Measurements from ENCODE around the gene TSPAN9.

TSPAN9 gene

GRCh38 chr12:3161861-3162260 is 84.7 kb downstream of the TSPAN9 start:
- DNase-seq (ENCODE audit: low read depth), result no peak
- no peak overlapping the region for H3K9ac ChIP-seq (ENCODE audit: low read length)
- no peaks in the 10 kb centered on the region for H3K9me3 ChIP-seq (ENCODE audit: control insufficient read depth, low read length)
- peaks cover 9% of the 10 kb centered on the region for H3K4me1 ChIP-seq (ENCODE audit: control insufficient read depth, insufficient read depth, low read length)
- no peaks in the 10 kb centered on the region for H3K27me3 ChIP-seq (replicated peaks; ENCODE audit: control insufficient read depth, insufficient read depth, low read length)
- H3K36me3 ChIP-seq (ENCODE audit: control insufficient read depth, insufficient read depth, low read length, severe bottlenecking), result no peaks in the 10 kb centered on the region
- no peak overlapping the region for H3K4me3 ChIP-seq (ENCODE audit: low read length)

GRCh38 chr12:3164454-3165077 is 87.4 kb downstream of the TSPAN9 start:
- Histone ChIP-seq H3K4me3 (ENCODE audit: low read length) (no peak overlapping the region), H3K9ac (ENCODE audit: low read length) (no peak overlapping the region), H3K36me3 (ENCODE audit: control insufficient read depth, insufficient read depth, low read length, severe bottlenecking) (no peaks in the 10 kb centered on the region), H3K27me3 (replicated peaks; ENCODE audit: control insufficient read depth, insufficient read depth, low read length) (no peaks in the 10 kb centered on the region), H3K9me3 (ENCODE audit: control insufficient read depth, low read length) (no peaks in the 10 kb centered on the region), H3K4me1 (ENCODE audit: control insufficient read depth, insufficient read depth, low read length) (peaks cover 18% of the 10 kb centered on the region)
- no peak for DNase-seq (ENCODE audit: low read depth)

- Histone ChIP-seq H3K9ac (ENCODE audit: low read length) (no peak overlapping the region), H3K36me3 (ENCODE audit: control insufficient read depth, insufficient read depth, low read length, severe bottlenecking) (no peaks in the 10 kb centered on the region), H3K4me3 (ENCODE audit: low read length) (no peak overlapping the region), H3K27me3 (replicated peaks; ENCODE audit: control insufficient read depth, insufficient read depth, low read length) (no peaks in the 10 kb centered on the region), H3K9me3 (ENCODE audit: control insufficient read depth, low read length) (no peaks in the 10 kb centered on the region), H3K4me1 (ENCODE audit: control insufficient read depth, insufficient read depth, low read length) (peaks cover 19% of the 10 kb centered on the region)
- DNase-seq (ENCODE audit: low read depth), result no peak
Measured at GRCh38 chr12:3165078-3165980, 88.2 kb downstream of the TSPAN9 start.

- H3K4me1 ChIP-seq (ENCODE audit: control insufficient read depth, insufficient read depth, low read length), result peaks cover 24% of the 10 kb centered on the region
- H3K9ac ChIP-seq (ENCODE audit: low read length), result no peak overlapping the region
- no peaks in the 10 kb centered on the region for H3K27me3 ChIP-seq (replicated peaks; ENCODE audit: control insufficient read depth, insufficient read depth, low read length)
- H3K4me3 ChIP-seq (ENCODE audit: low read length), result no peak overlapping the region
- no peak for DNase-seq (ENCODE audit: low read depth)
- no peaks in the 10 kb centered on the region for H3K36me3 ChIP-seq (ENCODE audit: control insufficient read depth, insufficient read depth, low read length, severe bottlenecking)
- no peaks in the 10 kb centered on the region for H3K9me3 ChIP-seq (ENCODE audit: control insufficient read depth, low read length)
Measured at GRCh38 chr12:3167636-3168035, 90.5 kb downstream of the TSPAN9 start.

- peak; percentile 87 for DNase-seq (ENCODE audit: low read depth)
- Histone ChIP-seq H3K4me3 (ENCODE audit: low read length) (peak overlapping the region; percentile 20), H3K4me1 (ENCODE audit: control insufficient read depth, insufficient read depth, low read length) (peaks cover 24% of the 10 kb centered on the region), H3K36me3 (ENCODE audit: control insufficient read depth, insufficient read depth, low read length, severe bottlenecking) (no peaks in the 10 kb centered on the region), H3K27me3 (replicated peaks; ENCODE audit: control insufficient read depth, insufficient read depth, low read length) (no peaks in the 10 kb centered on the region), H3K9me3 (ENCODE audit: control insufficient read depth, low read length) (no peaks in the 10 kb centered on the region), H3K9ac (ENCODE audit: low read length) (no peak overlapping the region)
Measured at GRCh38 chr12:3168223-3169221, 91.3 kb downstream of the TSPAN9 start.

GRCh38 chr12:3170423-3171194 is 93.4 kb downstream of the TSPAN9 start:
- no peaks in the 10 kb centered on the region for H3K27me3 ChIP-seq (replicated peaks; ENCODE audit: control insufficient read depth, insufficient read depth, low read length)
- peaks cover 24% of the 10 kb centered on the region for H3K4me1 ChIP-seq (ENCODE audit: control insufficient read depth, insufficient read depth, low read length)
- no peak overlapping the region for H3K9ac ChIP-seq (ENCODE audit: low read length)
- H3K36me3 ChIP-seq (ENCODE audit: control insufficient read depth, insufficient read depth, low read length, severe bottlenecking), result no peaks in the 10 kb centered on the region
- H3K9me3 ChIP-seq (ENCODE audit: control insufficient read depth, low read length), result no peaks in the 10 kb centered on the region
- no peak overlapping the region for H3K4me3 ChIP-seq (ENCODE audit: low read length)
- peak; percentile 90 for DNase-seq (ENCODE audit: low read depth)

GRCh38 chr12:3171195-3171591 is 94.0 kb downstream of the TSPAN9 start:
- H3K27me3 ChIP-seq (replicated peaks; ENCODE audit: control insufficient read depth, insufficient read depth, low read length), result no peaks in the 10 kb centered on the region

GRCh38 chr12:3172124-3173007 is 95.2 kb downstream of the TSPAN9 start:
- Histone ChIP-seq H3K9me3 (ENCODE audit: control insufficient read depth, low read length) (no peaks in the 10 kb centered on the region), H3K9ac (ENCODE audit: low read length) (no peak overlapping the region), H3K36me3 (ENCODE audit: control insufficient read depth, insufficient read depth, low read length, severe bottlenecking) (no peaks in the 10 kb centered on the region), H3K4me3 (ENCODE audit: low read length) (no peak overlapping the region), H3K27me3 (replicated peaks; ENCODE audit: control insufficient read depth, insufficient read depth, low read length) (no peaks in the 10 kb centered on the region), H3K4me1 (ENCODE audit: control insufficient read depth, insufficient read depth, low read length) (peaks cover 24% of the 10 kb centered on the region)
- DNase-seq (ENCODE audit: low read depth), result no peak

More at GRCh38 chr12:3171195-3171591, 94.0 kb downstream of the TSPAN9 start:
- Histone ChIP-seq H3K4me3 (ENCODE audit: low read length) (no peak overlapping the region), H3K36me3 (ENCODE audit: control insufficient read depth, insufficient read depth, low read length, severe bottlenecking) (no peaks in the 10 kb centered on the region), H3K9me3 (ENCODE audit: control insufficient read depth, low read length) (no peaks in the 10 kb centered on the region), H3K9ac (ENCODE audit: low read length) (no peak overlapping the region), H3K4me1 (ENCODE audit: control insufficient read depth, insufficient read depth, low read length) (peaks cover 24% of the 10 kb centered on the region)
- DNase-seq (ENCODE audit: low read depth), result no peak

- H3K36me3 ChIP-seq (ENCODE audit: control insufficient read depth, insufficient read depth, low read length, severe bottlenecking), result no peaks in the 10 kb centered on the region
- no peak for DNase-seq (ENCODE audit: low read depth)
- no peaks in the 10 kb centered on the region for H3K9me3 ChIP-seq (ENCODE audit: control insufficient read depth, low read length)
- H3K27me3 ChIP-seq (replicated peaks; ENCODE audit: control insufficient read depth, insufficient read depth, low read length), result no peaks in the 10 kb centered on the region
- H3K4me3 ChIP-seq (ENCODE audit: low read length), result no peak overlapping the region
- no peak overlapping the region for H3K9ac ChIP-seq (ENCODE audit: low read length)
- H3K4me1 ChIP-seq (ENCODE audit: control insufficient read depth, insufficient read depth, low read length), result peaks cover 20% of the 10 kb centered on the region
Measured at GRCh38 chr12:3173008-3173553, 95.9 kb downstream of the TSPAN9 start.
